K562 (cell line): ENCODE results near the gene ZNF10. TPM values are rescaled to one million over a fixed set of nuclear protein-coding genes. Genes with fewer than 3 reads are reported as not detected.

Experiments used
- ATF6 ChIP-seq: sonication (generic); formaldehyde crosslinking; IDR thresholded peaks from 2 replicates; pipeline ENCODE4 v1.4.0; 2020; ENCODE audit warnings: mild to moderate bottlenecking, missing genetic modification reagents
- BRF2 ChIP-seq: IDR thresholded peaks from 3 replicates; pipeline ENCODE4 v1.6.1; 2011; ENCODE audit warnings: borderline replicate concordance, mild to moderate bottlenecking; ENCODE audit not compliant: insufficient read length, insufficient read depth
- HMBOX1 ChIP-seq: sonication (generic); IDR thresholded peaks from 2 replicates; pipeline ENCODE4 v1.6.1; 2016
- TSHZ1 ChIP-seq: fragments of 250-450 bp; sonication (Bioruptor Pico); IDR thresholded peaks from 2 replicates; pipeline ENCODE4 v1.4.0; 2020; ENCODE audit warnings: mild to moderate bottlenecking, moderate library complexity
- ZBTB9 ChIP-seq: fragments of 450-650 bp; formaldehyde crosslinking; IDR thresholded peaks from 2 replicates; pipeline ENCODE4 v1.4.0; 2020; ENCODE audit warnings: mild to moderate bottlenecking, moderate library complexity
- ZNF143 ChIP-seq: sonication (generic); formaldehyde crosslinking; IDR thresholded peaks from 2 replicates; pipeline ENCODE4 v1.9.0; 2022; ENCODE audit warnings: mild to moderate bottlenecking, missing genetic modification reagents
- ZNF318 ChIP-seq, 2 experiments: fragments of 450-650 bp; IDR thresholded peaks; 2 replicates each; pipeline ENCODE4 v1.6.1; 2016; ENCODE audit warnings: mild to moderate bottlenecking in 2 of 2, borderline replicate concordance in 1 of 2, low read depth in 1 of 2, moderate library complexity in 1 of 2
- polyA plus RNA-seq, 8 experiments: library from polyadenylated mRNA; depleted of rRNA in 4 of 8; stranded (reverse) in 5 of 8; unstranded in 3 of 8; fragments of >200 nt; fragmentation: Nextera tagmentation in 2 of 8; fragmentation: Illumina TruSeq in 1 of 8; extraction: Ambion mirVana in 2 of 8; extraction: Trizol in 1 of 8; gene quantifications; 2 replicates each; pipeline versions ENCODE4 v1.2.1 to v1.2.3, GENCODE V29; 2011 to 2014; ENCODE audit warnings: inconsistent platforms in 1 of 8, missing spikeins in 1 of 8
- total RNA-seq, 7 experiments: library from RNA; depleted of rRNA in 6 of 7; stranded (reverse); fragments of >200 nt in 6 of 7; fragmentation: Illumina TruSeq in 2 of 7; extraction: Trizol in 2 of 7; gene quantifications; 2 replicates each; pipeline versions ENCODE4 v1.2.1 to v1.2.3, GENCODE V29; 2011 to 2021; ENCODE audit warnings: low replicate concordance in 1 of 7

ZNF10 gene
- total and polyA plus RNA-seq, 9 of the 15 experiments (the other 6 are each of a cell fraction or from before 2014, with no cell fraction given), result 3.5 to 5.8 (median 4.9) TPM

- TF ChIP-seq BRF2 (no peak), TSHZ1 (CRISPR knock-in tag) (no peak), ZBTB9 (CRISPR knock-in tag) (peak; percentile 60; the same call in 1 of the 2 replicates), ATF6 (0 out of 2 replicates have a peak, but pooled peaks have one; percentile 18), HMBOX1 (no peak), ZNF318 (IDR thresholded peaks at IDR 0.05; ENCODE audit: borderline replicate concordance in 1 of 2, low read depth in 1 of 2) (no peak), ZNF143 (CRISPR knock-in tag) (peak; percentile 94)
These were observed at the start of gene ZNF10, which contains the start of gene ZNF891 (continued) for GRCh38 chr12:133130038-133130807.
